Neuronal stem cell (in vitro differentiated cells): ENCODE data around the gene HMX3.

Source experiments
- DNase-seq: peaks from one replicate; pipeline ENCODE4 v3.0.0-alpha.2; 2013; ENCODE audit warnings: low spot score
- H2AFZ ChIP-seq: one replicate; pipeline ENCODE4 v1.6.1; 2013; ENCODE audit warnings: mild to moderate bottlenecking, low read length, inconsistent platforms
- H2AK5ac ChIP-seq: 2 replicates; pipeline ENCODE4 v1.6.1; 2013; ENCODE audit warnings: low read depth, mild to moderate bottlenecking, inconsistent platforms, low read length, moderate library complexity, mixed read lengths
- H2BK120ac ChIP-seq: 2 replicates; pipeline ENCODE4 v1.6.1; 2013; ENCODE audit warnings: low read depth, mild to moderate bottlenecking, inconsistent platforms, low read length, moderate library complexity, mixed read lengths
- H2BK12ac ChIP-seq: one replicate; pipeline ENCODE4 v1.6.1; 2013; ENCODE audit warnings: low read length, inconsistent platforms
- H2BK15ac ChIP-seq: 2 replicates; pipeline ENCODE4 v1.6.1; 2013; ENCODE audit warnings: mild to moderate bottlenecking, low read length, inconsistent platforms, mixed read lengths
- H2BK5ac ChIP-seq: one replicate; pipeline ENCODE4 v1.6.1; 2013; ENCODE audit warnings: inconsistent platforms, mild to moderate bottlenecking, low read length, moderate library complexity
- H3K14ac ChIP-seq: one replicate; pipeline ENCODE4 v1.6.1; 2013; ENCODE audit warnings: low read length, inconsistent platforms
- H3K18ac ChIP-seq: 2 replicates; pipeline ENCODE4 v1.6.1; 2013; ENCODE audit warnings: low read length, inconsistent platforms
- H3K23ac ChIP-seq: 2 replicates; pipeline ENCODE4 v1.6.1; 2013; ENCODE audit warnings: low read depth, mild to moderate bottlenecking, mixed read lengths, low read length, inconsistent platforms; ENCODE audit not compliant: poor library complexity
- H3K27ac ChIP-seq: replicated peaks from 3 replicates; pipeline ENCODE4 v1.5.1; 2013; ENCODE audit warnings: low read length, inconsistent platforms
- H3K27me3 ChIP-seq, 3 experiments: 2 replicates each; pipeline ENCODE4 v1.6.1; 2013; ENCODE audit warnings: low read length in 3 of 3, mild to moderate bottlenecking in 2 of 3, inconsistent platforms in 1 of 3, low read depth in 1 of 3, mixed read lengths in 1 of 3, moderate library complexity in 1 of 3; ENCODE audit not compliant: control insufficient read depth in 3 of 3, insufficient read depth in 3 of 3
- H3K36me3 ChIP-seq, 2 donors: replicated peaks in 1 of 2; 2 replicates each; pipeline ENCODE4 v1.6.1; 2013; ENCODE audit warnings: low read length in 2 of 2; ENCODE audit not compliant: control insufficient read depth in 2 of 2, insufficient read depth in 2 of 2
- H3K4ac ChIP-seq: 2 replicates; pipeline ENCODE4 v1.6.1; 2013; ENCODE audit warnings: inconsistent platforms, mild to moderate bottlenecking, low read length, moderate library complexity
- H3K4me1 ChIP-seq, 2 donors: 1 replicate in 1 of 2; 2 replicates in 1 of 2; pipeline ENCODE4 v1.6.1; 2013; ENCODE audit warnings: low read length in 2 of 2, low read depth in 1 of 2; ENCODE audit not compliant: control insufficient read depth in 2 of 2, insufficient read depth in 1 of 2
- H3K4me2 ChIP-seq: one replicate; pipeline ENCODE4 v1.6.1; 2013; ENCODE audit warnings: mild to moderate bottlenecking, low read length, inconsistent platforms; ENCODE audit not compliant: insufficient read depth, poor library complexity, severe bottlenecking
- H3K4me3 ChIP-seq, 2 donors: 2 replicates each; pipeline ENCODE4 v1.5.1; 2013; ENCODE audit warnings: low read length in 2 of 2, mild to moderate bottlenecking in 2 of 2, inconsistent platforms in 1 of 2, moderate library complexity in 1 of 2
- H3K79me1 ChIP-seq: one replicate; pipeline ENCODE4 v1.6.1; 2013; ENCODE audit warnings: low read depth, mild to moderate bottlenecking, inconsistent platforms, low read length, moderate library complexity
- H3K9ac ChIP-seq: one replicate; pipeline ENCODE4 v1.6.1; 2013; ENCODE audit warnings: mild to moderate bottlenecking, low read depth, low read length, inconsistent platforms; ENCODE audit not compliant: poor library complexity
- H3K9me3 ChIP-seq, 2 donors: replicated peaks in 1 of 2; 2 replicates each; pipeline versions ENCODE3 to v1.6.1; 2013; ENCODE audit warnings: low read length in 2 of 2, mild to moderate bottlenecking in 2 of 2, inconsistent platforms in 1 of 2, low read depth in 1 of 2, mixed read lengths in 1 of 2, moderate library complexity in 1 of 2; ENCODE audit not compliant: control insufficient read depth in 2 of 2, insufficient read depth in 1 of 2
- H4K8ac ChIP-seq: one replicate; pipeline ENCODE4 v1.6.1; 2013; ENCODE audit warnings: low read depth, mild to moderate bottlenecking, inconsistent platforms, low read length, moderate library complexity
- H4K91ac ChIP-seq: one replicate; pipeline ENCODE4 v1.6.1; 2013; ENCODE audit warnings: low read length, low read depth, mild to moderate bottlenecking, inconsistent platforms; ENCODE audit not compliant: poor library complexity
- WGBS, 2 donors: extraction: QIAGEN DNeasy Blood & Tissue Kit; methylation state at CpG; one replicate each; pipeline ENCODE4 v1.1.7; 2013; ENCODE audit warnings: missing lambda C conversion rate in 2 of 2, mixed read lengths in 1 of 2; ENCODE audit not compliant: insufficient read length in 2 of 2, insufficient replicate concordance in 1 of 2; ENCODE audit errors: extremely low coverage in 2 of 2; 5-methylcytosine and 5-hydroxymethylcytosine counted together

Gene HMX3

DNA sequence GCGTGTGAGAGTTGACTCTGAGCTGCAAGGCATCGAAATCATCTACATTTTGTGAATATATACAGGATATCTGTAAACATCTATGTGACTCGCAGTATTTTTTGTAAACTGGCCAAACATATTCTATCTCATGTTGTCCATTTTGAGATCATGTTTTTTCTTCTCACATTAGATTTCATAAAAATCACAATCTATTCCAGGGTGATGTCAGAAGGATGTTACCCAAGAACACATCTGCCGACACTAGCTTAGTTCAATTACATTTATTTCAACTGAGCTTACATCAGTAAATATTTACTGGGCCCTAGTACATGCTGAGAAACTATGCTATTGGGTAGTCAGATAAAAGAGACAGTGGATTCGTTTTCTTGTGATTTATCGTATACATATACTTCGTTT, 16.0 kb downstream of the HMX3 start:
- Histone ChIP-seq H3K14ac (no peak overlapping the region), H4K8ac (no peak overlapping the region), H3K4ac (no peak overlapping the region), H3K79me1 (peaks cover 7% of the 10 kb centered on the region), H2BK120ac (no peak overlapping the region), H3K27ac (no peak overlapping the region), H3K23ac (no peak overlapping the region), H3K9me3 (peaks cover 0 to 2% of the 10 kb centered on the region in 2 donors), H3K4me1 (peaks cover 13 to 15% of the 10 kb centered on the region in 2 donors), H3K9ac (no peak overlapping the region), H3K27me3 (peaks cover 41 to 68% (median 60%) of the 10 kb centered on the region in 3 experiments), H3K18ac (no peak overlapping the region), H2BK15ac (no peak overlapping the region), H2BK5ac (no peak overlapping the region), H3K4me3 (peak overlapping the region in 1 of 2 donors; percentile 40), H3K4me2 (no peak overlapping the region), H2AK5ac (no peak overlapping the region), H2BK12ac (no peak overlapping the region), H4K91ac (no peak overlapping the region), H3K36me3 (peaks cover 6 to 20% of the 10 kb centered on the region in 2 donors), H2AFZ (peak overlapping the region; percentile 97)
- DNase-seq, result no peak
- WGBS, 2 donors, result no CpG with 5 or more reads among the region's 7 CpGs

DNA sequence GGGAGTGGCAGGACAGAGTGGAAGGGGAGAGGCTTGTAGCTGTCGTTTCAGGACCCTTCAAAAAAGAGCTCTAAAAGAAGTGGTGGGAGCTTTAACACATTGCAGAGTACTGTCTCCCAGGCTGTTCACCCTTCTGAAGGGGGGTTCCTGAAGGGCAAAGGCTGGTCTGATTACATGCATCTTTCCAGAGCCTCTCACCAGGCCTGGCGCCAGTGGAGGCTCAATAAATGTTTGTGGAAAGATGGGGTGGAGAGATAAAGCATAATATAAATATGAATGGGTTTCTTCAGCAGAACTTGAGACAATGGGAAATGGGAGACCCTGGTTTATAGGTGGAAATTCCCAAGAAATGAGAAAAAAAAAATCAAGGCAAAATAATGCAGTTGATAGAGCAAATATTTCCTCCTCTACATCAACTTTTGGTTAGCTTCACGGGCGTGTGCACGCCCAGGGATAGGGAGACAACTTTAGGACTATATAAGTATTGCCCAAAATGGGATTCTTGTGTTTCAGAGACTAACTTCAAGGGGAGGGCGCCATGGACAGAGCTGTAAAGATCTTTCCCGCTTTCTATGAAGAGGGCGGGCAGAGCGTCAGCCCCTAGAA, 17.8 kb downstream of the HMX3 start:
- Histone ChIP-seq H3K4me3 (no peak overlapping the region), H3K27me3 (peaks cover 28 to 50% (median 42%) of the 10 kb centered on the region in 3 experiments), H3K4ac (no peak overlapping the region), H4K8ac (no peak overlapping the region), H2BK120ac (no peak overlapping the region), H2BK5ac (no peak overlapping the region), H2BK15ac (no peak overlapping the region), H3K9ac (no peak overlapping the region), H3K4me1 (peaks cover 11 to 17% of the 10 kb centered on the region in 2 donors), H2AK5ac (no peak overlapping the region), H3K9me3 (no peaks in the 10 kb centered on the region), H4K91ac (no peak overlapping the region), H3K36me3 (peaks cover 9 to 38% of the 10 kb centered on the region in 2 donors), H3K14ac (no peak overlapping the region), H3K27ac (no peak overlapping the region), H3K79me1 (peaks cover 7% of the 10 kb centered on the region), H2BK12ac (no peak overlapping the region), H3K4me2 (peak overlapping the region; percentile 14), H3K18ac (no peak overlapping the region), H3K23ac (no peak overlapping the region), H2AFZ (peak overlapping the region; percentile 79)
- no CpG with 5 or more reads among the region's 9 CpGs for WGBS, 2 donors
- DNase-seq, result no peak

DNA sequence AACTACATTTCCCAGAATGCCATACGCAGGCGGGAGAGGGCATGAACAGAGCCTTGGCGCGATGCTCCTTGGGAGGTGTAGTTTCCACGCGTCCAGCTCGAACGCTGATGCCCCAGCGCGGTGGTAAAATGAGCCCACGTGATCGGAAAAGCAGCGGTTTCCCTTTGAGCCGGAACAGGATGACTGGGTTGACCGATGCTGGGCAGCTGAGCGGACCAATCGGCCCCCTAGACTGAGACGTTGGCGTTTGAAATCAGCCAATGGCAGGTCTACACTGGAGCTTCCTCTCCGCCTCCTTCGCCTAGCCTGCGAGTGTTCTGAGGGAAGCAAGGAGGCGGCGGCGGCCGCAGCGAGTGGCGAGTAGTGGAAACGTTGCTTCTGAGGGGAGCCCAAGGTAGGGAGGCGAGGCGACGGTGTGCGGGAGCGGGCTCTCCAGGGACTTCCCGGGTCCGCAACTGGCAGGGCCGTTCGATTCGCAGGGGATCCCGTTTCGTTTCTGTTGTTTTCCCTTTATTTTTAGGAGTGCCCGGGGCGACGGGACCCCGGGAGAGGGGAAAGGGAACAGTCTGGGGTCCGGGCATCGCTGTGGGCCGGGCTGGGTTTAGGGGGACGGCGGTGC, 18.4 kb downstream of the HMX3 start, which contains the start of gene BUB3:
Gene BUB3 (plus strand): TSS at position 311 of the 619 bp plus-strand sequence. CDS start 516 bp downstream, outside the sequence.
- Histone ChIP-seq H2BK5ac (peak within 1 kb of the TSS; percentile 57), H3K36me3 (peaks cover 9 to 44% of the 10 kb centered on the region in 2 donors), H3K9me3 (no peaks in the 10 kb centered on the region), H3K18ac (peak within 1 kb of the TSS; percentile 97), H3K4me2 (peak within 1 kb of the TSS; percentile 76), H4K91ac (no peak within 1 kb of the TSS), H3K4me1 (peaks cover 11 to 18% of the 10 kb centered on the region in 2 donors), H2AFZ (peak within 1 kb of the TSS; percentile 92), H2BK15ac (peak within 1 kb of the TSS; percentile 15), H3K27me3 (peaks cover 22 to 44% (median 35%) of the 10 kb centered on the region in 3 experiments), H3K4me3 (peak within 1 kb of the TSS; percentile 87 to 91), H3K4ac (no peak within 1 kb of the TSS), H4K8ac (no peak within 1 kb of the TSS), H3K9ac (peak within 1 kb of the TSS; percentile 91), H3K27ac (peak within 1 kb of the TSS; percentile 77), H2BK12ac (no peak within 1 kb of the TSS), H2AK5ac (no peak within 1 kb of the TSS), H3K79me1 (peaks cover 7% of the 10 kb centered on the region), H3K23ac (peak within 1 kb of the TSS; percentile 94), H2BK120ac (peak within 1 kb of the TSS; percentile 49), H3K14ac (peak within 1 kb of the TSS; percentile 32)
- WGBS, 2 donors, result no CpG with 5 or more reads among the region's 50 CpGs
- DNase-seq, result peak; percentile 99
